COR-L47 (cell line): ENCODE measurements around the gene RPS6KB2.
A peak's percentile ranks its signal among the peaks of the same experiment; 100 is the strongest.
"Not testable (repeated sequence)": the region's sequence is repeated elsewhere in the genome, so short reads cannot be mapped to it uniquely, and the experiment has no call there.

Experiments used
- DNase-seq: peaks from one replicate; lab custom pipeline; 2025; lab: John Stamatoyannopoulos, UW

Gene RPS6KB2

GRCh38 chr11:67397986-67398660 lies 30.2 kb upstream of the RPS6KB2 start:
- DNase-seq: no peak

- no peak for DNase-seq
Measured at GRCh38 chr11:67398661-67399563, 29.4 kb upstream of the RPS6KB2 start.

- DNase-seq: no peak
Measured at GRCh38 chr11:67400251-67400941, 27.9 kb upstream of the RPS6KB2 start.

- no peak for DNase-seq
Measured at GRCh38 chr11:67400942-67401494, 27.3 kb upstream of the RPS6KB2 start.

- DNase-seq: peak; percentile 82
Measured at GRCh38 chr11:67401495-67402191, 26.7 kb upstream of the RPS6KB2 start, which contains the start of gene PPP1CA. Gene PPP1CA (minus strand): TSS chr11:67401858. CDS start chr11:67401782, 76 bp downstream.

- DNase-seq: not testable (repeated sequence)
Measured at GRCh38 chr11:67402192-67402839, 26.0 kb upstream of the RPS6KB2 start.

- DNase-seq: not testable (repeated sequence)
Measured at GRCh38 chr11:67403085-67403484, 25.2 kb upstream of the RPS6KB2 start.

GRCh38 chr11:67404515-67405195 lies 23.6 kb upstream of the RPS6KB2 start:
- no peak for DNase-seq

GRCh38 chr11:67405196-67405567 lies 23.1 kb upstream of the RPS6KB2 start:
- no peak for DNase-seq

GRCh38 chr11:67405688-67406339 lies 22.5 kb upstream of the RPS6KB2 start:
- no peak for DNase-seq

GRCh38 chr11:67406420-67406968 lies 21.8 kb upstream of the RPS6KB2 start:
- no peak for DNase-seq

- DNase-seq: no peak
Measured at GRCh38 chr11:67406969-67407687, 21.2 kb upstream of the RPS6KB2 start.

GRCh38 chr11:67407688-67408163 lies 20.6 kb upstream of the RPS6KB2 start:
- DNase-seq: no peak

- DNase-seq: no peak
Measured at GRCh38 chr11:67408437-67409200, 19.7 kb upstream of the RPS6KB2 start.

GRCh38 chr11:67409261-67409666 lies 19.0 kb upstream of the RPS6KB2 start:
- DNase-seq: no peak

- DNase-seq: no peak
Measured at GRCh38 chr11:67409781-67410368, 18.4 kb upstream of the RPS6KB2 start.

- no peak for DNase-seq
Measured at GRCh38 chr11:67410369-67410831, 17.9 kb upstream of the RPS6KB2 start.
